Measurements from ENCODE around the gene PCDH18.
"Not testable (repeated sequence)": the region's sequence is repeated elsewhere in the genome, so short reads cannot be mapped to it uniquely, and the experiment has no call there.

GRCh38 chr4:137483313-137483959, 48.9 kb downstream of the PCDH18 start:
- TF ChIP-seq, protein P1, sequence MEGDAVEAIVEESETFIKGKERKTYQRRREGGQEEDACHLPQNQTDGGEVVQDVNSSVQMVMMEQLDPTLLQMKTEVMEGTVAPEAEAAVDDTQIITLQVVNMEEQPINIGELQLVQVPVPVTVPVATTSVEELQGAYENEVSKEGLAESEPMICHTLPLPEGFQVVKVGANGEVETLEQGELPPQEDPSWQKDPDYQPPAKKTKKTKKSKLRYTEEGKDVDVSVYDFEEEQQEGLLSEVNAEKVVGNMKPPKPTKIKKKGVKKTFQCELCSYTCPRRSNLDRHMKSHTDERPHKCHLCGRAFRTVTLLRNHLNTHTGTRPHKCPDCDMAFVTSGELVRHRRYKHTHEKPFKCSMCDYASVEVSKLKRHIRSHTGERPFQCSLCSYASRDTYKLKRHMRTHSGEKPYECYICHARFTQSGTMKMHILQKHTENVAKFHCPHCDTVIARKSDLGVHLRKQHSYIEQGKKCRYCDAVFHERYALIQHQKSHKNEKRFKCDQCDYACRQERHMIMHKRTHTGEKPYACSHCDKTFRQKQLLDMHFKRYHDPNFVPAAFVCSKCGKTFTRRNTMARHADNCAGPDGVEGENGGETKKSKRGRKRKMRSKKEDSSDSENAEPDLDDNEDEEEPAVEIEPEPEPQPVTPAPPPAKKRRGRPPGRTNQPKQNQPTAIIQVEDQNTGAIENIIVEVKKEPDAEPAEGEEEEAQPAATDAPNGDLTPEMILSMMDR (IDR thresholded peaks at IDR 0.05; ENCODE audit: poor library complexity): not testable (repeated sequence)
- TF ChIP-seq EZH2 (IDR thresholded peaks at IDR 0.05; ENCODE audit: borderline replicate concordance): not testable (repeated sequence)
